Measurements from ENCODE around the gene VAC14.

- TF ChIP-seq EP300 (conservative IDR thresholded peaks at IDR 0.05; ENCODE audit: poor library complexity, severe bottlenecking) (no peak), POLR2AphosphoS5 (IDR thresholded peaks at IDR 0.05) (no peak), EZH2 (IDR thresholded peaks at IDR 0.05; ENCODE audit: borderline replicate concordance, insufficient read depth, low read length, poor library complexity, severe bottlenecking) (no peak), MXI1 (conservative IDR thresholded peaks at IDR 0.05; ENCODE audit: poor library complexity, severe bottlenecking) (no peak), SMC3 (conservative IDR thresholded peaks at IDR 0.05; ENCODE audit: poor library complexity) (no peak)
- TF ChIP-seq, protein P1, sequence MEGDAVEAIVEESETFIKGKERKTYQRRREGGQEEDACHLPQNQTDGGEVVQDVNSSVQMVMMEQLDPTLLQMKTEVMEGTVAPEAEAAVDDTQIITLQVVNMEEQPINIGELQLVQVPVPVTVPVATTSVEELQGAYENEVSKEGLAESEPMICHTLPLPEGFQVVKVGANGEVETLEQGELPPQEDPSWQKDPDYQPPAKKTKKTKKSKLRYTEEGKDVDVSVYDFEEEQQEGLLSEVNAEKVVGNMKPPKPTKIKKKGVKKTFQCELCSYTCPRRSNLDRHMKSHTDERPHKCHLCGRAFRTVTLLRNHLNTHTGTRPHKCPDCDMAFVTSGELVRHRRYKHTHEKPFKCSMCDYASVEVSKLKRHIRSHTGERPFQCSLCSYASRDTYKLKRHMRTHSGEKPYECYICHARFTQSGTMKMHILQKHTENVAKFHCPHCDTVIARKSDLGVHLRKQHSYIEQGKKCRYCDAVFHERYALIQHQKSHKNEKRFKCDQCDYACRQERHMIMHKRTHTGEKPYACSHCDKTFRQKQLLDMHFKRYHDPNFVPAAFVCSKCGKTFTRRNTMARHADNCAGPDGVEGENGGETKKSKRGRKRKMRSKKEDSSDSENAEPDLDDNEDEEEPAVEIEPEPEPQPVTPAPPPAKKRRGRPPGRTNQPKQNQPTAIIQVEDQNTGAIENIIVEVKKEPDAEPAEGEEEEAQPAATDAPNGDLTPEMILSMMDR (IDR thresholded peaks at IDR 0.05; ENCODE audit: poor library complexity, severe bottlenecking), result no peak
- TF ChIP-seq, protein P2, sequence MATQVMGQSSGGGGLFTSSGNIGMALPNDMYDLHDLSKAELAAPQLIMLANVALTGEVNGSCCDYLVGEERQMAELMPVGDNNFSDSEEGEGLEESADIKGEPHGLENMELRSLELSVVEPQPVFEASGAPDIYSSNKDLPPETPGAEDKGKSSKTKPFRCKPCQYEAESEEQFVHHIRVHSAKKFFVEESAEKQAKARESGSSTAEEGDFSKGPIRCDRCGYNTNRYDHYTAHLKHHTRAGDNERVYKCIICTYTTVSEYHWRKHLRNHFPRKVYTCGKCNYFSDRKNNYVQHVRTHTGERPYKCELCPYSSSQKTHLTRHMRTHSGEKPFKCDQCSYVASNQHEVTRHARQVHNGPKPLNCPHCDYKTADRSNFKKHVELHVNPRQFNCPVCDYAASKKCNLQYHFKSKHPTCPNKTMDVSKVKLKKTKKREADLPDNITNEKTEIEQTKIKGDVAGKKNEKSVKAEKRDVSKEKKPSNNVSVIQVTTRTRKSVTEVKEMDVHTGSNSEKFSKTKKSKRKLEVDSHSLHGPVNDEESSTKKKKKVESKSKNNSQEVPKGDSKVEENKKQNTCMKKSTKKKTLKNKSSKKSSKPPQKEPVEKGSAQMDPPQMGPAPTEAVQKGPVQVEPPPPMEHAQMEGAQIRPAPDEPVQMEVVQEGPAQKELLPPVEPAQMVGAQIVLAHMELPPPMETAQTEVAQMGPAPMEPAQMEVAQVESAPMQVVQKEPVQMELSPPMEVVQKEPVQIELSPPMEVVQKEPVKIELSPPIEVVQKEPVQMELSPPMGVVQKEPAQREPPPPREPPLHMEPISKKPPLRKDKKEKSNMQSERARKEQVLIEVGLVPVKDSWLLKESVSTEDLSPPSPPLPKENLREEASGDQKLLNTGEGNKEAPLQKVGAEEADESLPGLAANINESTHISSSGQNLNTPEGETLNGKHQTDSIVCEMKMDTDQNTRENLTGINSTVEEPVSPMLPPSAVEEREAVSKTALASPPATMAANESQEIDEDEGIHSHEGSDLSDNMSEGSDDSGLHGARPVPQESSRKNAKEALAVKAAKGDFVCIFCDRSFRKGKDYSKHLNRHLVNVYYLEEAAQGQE (IDR thresholded peaks at IDR 0.05; ENCODE audit: borderline replicate concordance), result no peak
Observed at GRCh38 chr16:70775399-70775798, 25.6 kb downstream of the VAC14 start.
